Prostate gland (tissue), 2 donors: Measurements from ENCODE around the gene MILR1. TPM values are rescaled to one million over a fixed set of nuclear protein-coding genes. Genes with fewer than 3 reads are reported as not detected.

Source experiments
- DNase-seq: peaks from one replicate; pipeline ENCODE4 v3.0.0-alpha.2; 2019; ENCODE audit warnings: low spot score
- H3K27ac ChIP-seq, 2 donors: fragments of 200-600 bp; sonication (generic); 2 replicates each; pipeline ENCODE4 v1.5.1; 2017 to 2019
- H3K27me3 ChIP-seq: fragments of 200-600 bp; sonication (generic); replicated peaks from 2 replicates; pipeline ENCODE4 v1.5.1; 2019; ENCODE audit not compliant: insufficient read depth
- H3K36me3 ChIP-seq, 2 donors: fragments of 200-600 bp; sonication (generic); 1 replicate in 1 of 2; 2 replicates in 1 of 2; pipeline versions ENCODE4 v1.5.1 to v1.8.1; 2017 to 2019
- H3K4me1 ChIP-seq: fragments of 200-600 bp; sonication (generic); replicated peaks from 2 replicates; pipeline ENCODE4 v1.5.1; 2019
- H3K4me3 ChIP-seq, 2 donors: fragments of 200-600 bp; sonication (generic); 2 replicates each; pipeline ENCODE4 v1.5.1; 2017 to 2019
- H3K9me3 ChIP-seq: fragments of 200-600 bp; sonication (generic); 2 replicates; pipeline ENCODE4 v1.5.1; 2017
- CTCF ChIP-seq, 4 experiments: fragments of 200-600 bp in 2 of 4; fragments of 450-650 bp in 2 of 4; sonication (generic) in 2 of 4; IDR thresholded peaks; 1 replicate in 3 of 4; 2 replicates in 1 of 4; pipeline ENCODE4 v1.5.1; 2016 to 2019; ENCODE audit warnings: antibody characterized with exemption in 4 of 4, mild to moderate bottlenecking in 2 of 4, moderate library complexity in 2 of 4
- POLR2A ChIP-seq: fragments of 450-650 bp; IDR thresholded peaks from one replicate; pipeline ENCODE4 v1.6.1; 2016; ENCODE audit warnings: antibody characterized with exemption, mild to moderate bottlenecking
- POLR2AphosphoS5 ChIP-seq: sonication (generic); formaldehyde crosslinking; IDR thresholded peaks from one replicate; pipeline ENCODE4 v1.6.1; 2017; ENCODE audit warnings: antibody characterized with exemption
- WGBS: methylation state at CpG from one replicate; pipeline ENCODE4 v1.1.5; 2018; 5-methylcytosine and 5-hydroxymethylcytosine counted together
- intact Hi-C: fragments of 100-400 bp; cut with DNase I; formaldehyde crosslinking; loops from one replicate; pipeline ENCODE4 v1.14.2; 2022
- total RNA-seq, 2 donors: library from RNA; depleted of rRNA; stranded (reverse); fragments of >200 nt; gene quantifications; one replicate each; pipeline ENCODE4 v1.1.0, GENCODE V29; 2016

MILR1 gene
- total RNA-seq, 2 donors from 2014 or later, result 0.77 to 4.3 TPM

- no peak for TF ChIP-seq POLR2AphosphoS5
- TF ChIP-seq POLR2A, result no peak
- TF ChIP-seq CTCF (IDR thresholded peaks at IDR 0.05), result no peak
- intact Hi-C loops, result no loop called here
- H3K27ac ChIP-seq, result no peak overlapping the region
- no peaks in the 10 kb centered on the region for H3K27me3 ChIP-seq
- no peak overlapping the region for H3K4me3 ChIP-seq
- no peaks in the 10 kb centered on the region for H3K9me3 ChIP-seq
- no peak for DNase-seq
- WGBS, result 96% methylated on average over 4 of the region's 4 CpGs
- H3K4me1 ChIP-seq, result no peaks in the 10 kb centered on the region
- no peaks in the 10 kb centered on the region for H3K36me3 ChIP-seq
Observed at GRCh38 chr17:64410750-64411490, 38.0 kb upstream of the MILR1 start.

GRCh38 chr17:64411999-64412771, 36.7 kb upstream of the MILR1 start:
- H3K9me3 ChIP-seq, result no peaks in the 10 kb centered on the region
- H3K27ac ChIP-seq, result no peak overlapping the region
- H3K4me1 ChIP-seq, result no peaks in the 10 kb centered on the region
- DNase-seq, result no peak
- no peaks in the 10 kb centered on the region for H3K27me3 ChIP-seq
- intact Hi-C loops, result no loop called here
- 39% methylated on average over 24 of the region's 24 CpGs for WGBS
- TF ChIP-seq POLR2A, result no peak
- TF ChIP-seq POLR2AphosphoS5, result no peak
- TF ChIP-seq CTCF (IDR thresholded peaks at IDR 0.05), result no peak
- H3K4me3 ChIP-seq, result no peak overlapping the region
- no peaks in the 10 kb centered on the region for H3K36me3 ChIP-seq

GRCh38 chr17:64412944-64413381, 36.0 kb upstream of the MILR1 start:
- no peak overlapping the region for H3K4me3 ChIP-seq
- H3K27ac ChIP-seq, result no peak overlapping the region
- no peaks in the 10 kb centered on the region for H3K36me3 ChIP-seq
- WGBS, result 100% methylated on average over 2 of the region's 2 CpGs
- H3K4me1 ChIP-seq, result no peaks in the 10 kb centered on the region
- intact Hi-C loops, result no loop called here
- TF ChIP-seq POLR2AphosphoS5, result no peak
- TF ChIP-seq CTCF (IDR thresholded peaks at IDR 0.05), result no peak
- TF ChIP-seq POLR2A, result no peak
- no peak for DNase-seq
- no peaks in the 10 kb centered on the region for H3K27me3 ChIP-seq
- no peaks in the 10 kb centered on the region for H3K9me3 ChIP-seq

- Histone ChIP-seq H3K4me1 (no peaks in the 10 kb centered on the region), H3K27me3 (no peaks in the 10 kb centered on the region), H3K27ac (no peak overlapping the region), H3K36me3 (no peaks in the 10 kb centered on the region), H3K9me3 (no peaks in the 10 kb centered on the region), H3K4me3 (no peak overlapping the region)
- 64% methylated on average over 4 of the region's 4 CpGs for WGBS
- TF ChIP-seq POLR2A (no peak), CTCF (IDR thresholded peaks at IDR 0.05) (no peak), POLR2AphosphoS5 (no peak)
- intact Hi-C loops, result no loop called here
- no peak for DNase-seq
Observed at GRCh38 chr17:64413513-64413912, 35.4 kb upstream of the MILR1 start.
